M059J (cell line): Measurements from ENCODE around the gene SPACA5. TPM values are rescaled to one million over a fixed set of nuclear protein-coding genes. Genes with fewer than 3 reads are reported as not detected.
"Not testable (repeated sequence)": the region's sequence is repeated elsewhere in the genome, so short reads cannot be mapped to it uniquely, and the experiment has no call there.

Experiments
- DNase-seq: peaks from one replicate; pipeline ENCODE4 v3.0.0-alpha.2; 2012; ENCODE audit warnings: low read depth
- total RNA-seq: library from RNA; depleted of rRNA; stranded (reverse); fragments of >200 nt; shearing (Covaris generic); gene quantifications from 2 replicates; pipeline ENCODE4 v1.2.3, GENCODE V29; 2014; rRNA removed

SPACA5 gene
- not detected in 2 replicates for total RNA-seq

DNA sequence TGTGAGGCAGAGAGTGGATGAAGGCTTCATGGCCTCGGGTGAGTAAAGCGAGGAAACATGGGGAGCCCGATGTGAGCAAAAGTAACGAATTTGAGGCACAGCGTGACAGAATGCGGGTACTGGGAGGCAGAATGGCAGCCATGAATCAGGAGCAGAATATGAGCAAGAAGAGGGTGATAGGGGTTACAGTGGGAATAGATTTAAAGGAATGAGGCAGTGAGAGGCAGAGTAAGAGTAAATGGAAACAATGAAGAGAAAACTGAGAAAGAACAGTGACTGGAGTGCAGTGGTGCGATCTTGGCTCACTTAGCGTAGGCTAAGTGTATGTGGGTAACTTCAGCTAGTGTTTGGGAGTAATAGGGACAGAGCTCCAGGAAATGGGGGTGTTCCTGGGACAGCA is at the start of gene SPACA5:
SPACA5 (plus strand) TSS at position 301 of the 400 bp plus-strand sequence. CDS start 815 bp downstream, outside the sequence.
- not testable (repeated sequence) for DNase-seq

DNA sequence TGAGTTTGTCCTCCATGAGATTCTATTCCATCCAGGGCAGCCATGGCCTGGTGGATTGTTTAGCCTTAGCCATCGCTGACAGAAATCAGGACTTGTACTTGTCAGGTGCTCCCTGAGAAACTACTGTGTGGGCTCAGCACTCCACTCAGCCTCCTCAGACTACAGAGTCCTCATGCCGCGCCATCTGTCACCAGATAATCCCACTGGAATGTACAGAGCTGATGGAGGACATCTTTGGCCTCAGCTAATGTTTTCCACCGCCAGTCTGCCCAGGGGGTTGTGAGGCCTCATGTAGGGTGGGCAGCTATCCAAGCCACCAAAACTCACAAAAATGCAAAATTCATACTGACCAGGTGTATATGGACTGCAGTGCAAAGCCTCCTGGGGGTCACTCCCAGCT is 48.6 kb upstream of the SPACA5 start:
- peak; percentile 6 for DNase-seq

DNA sequence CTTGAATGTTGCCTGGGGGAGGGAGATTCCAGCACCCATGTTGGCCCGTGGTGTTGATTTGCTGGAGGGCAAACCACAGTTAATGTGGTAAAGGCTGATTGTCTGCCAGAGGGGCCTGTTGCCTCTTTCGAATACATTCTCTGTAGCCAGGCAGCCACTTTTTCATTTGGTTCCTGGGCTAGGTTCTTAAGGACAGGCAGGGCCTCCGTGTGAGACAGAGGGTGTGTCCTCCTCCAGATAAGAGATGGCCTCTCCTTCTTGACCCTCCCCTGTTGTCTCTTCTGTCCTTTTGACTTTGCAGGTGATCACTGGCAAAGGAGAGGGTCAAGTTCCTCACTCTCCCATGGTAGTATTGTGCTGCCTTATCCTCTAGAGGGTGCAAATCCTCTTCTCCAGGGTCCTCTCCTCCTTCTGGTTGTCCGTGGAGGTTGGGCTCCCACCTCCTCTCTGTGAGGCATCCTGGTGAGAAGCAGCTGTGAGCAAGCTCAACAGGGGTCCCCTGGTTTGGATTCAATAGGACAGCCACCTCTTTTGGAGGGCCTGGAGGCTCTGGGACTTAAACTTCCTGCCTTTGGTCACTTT is 47.9 kb upstream of the SPACA5 start:
- DNase-seq: peak; percentile 19

DNA sequence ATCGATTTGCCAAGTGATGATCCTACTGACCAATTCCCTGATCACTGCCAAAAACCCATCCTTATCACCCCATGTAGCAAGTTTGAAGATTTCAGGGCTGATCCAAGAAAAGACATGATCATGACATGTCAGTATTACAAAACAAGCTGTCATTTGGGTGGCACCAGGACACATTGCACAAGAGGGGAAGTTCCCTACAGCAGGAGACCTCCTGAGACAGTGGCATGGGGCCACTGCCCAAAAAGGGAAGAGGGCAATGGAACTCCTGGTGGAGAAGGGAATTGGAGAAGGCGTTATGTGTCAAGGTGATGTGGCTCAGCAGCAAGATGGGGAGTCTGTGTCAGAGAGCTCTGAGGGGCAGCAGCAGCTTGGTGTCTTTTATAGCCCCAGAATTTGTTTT is 46.4 kb upstream of the SPACA5 start:
- no peak for DNase-seq

DNA sequence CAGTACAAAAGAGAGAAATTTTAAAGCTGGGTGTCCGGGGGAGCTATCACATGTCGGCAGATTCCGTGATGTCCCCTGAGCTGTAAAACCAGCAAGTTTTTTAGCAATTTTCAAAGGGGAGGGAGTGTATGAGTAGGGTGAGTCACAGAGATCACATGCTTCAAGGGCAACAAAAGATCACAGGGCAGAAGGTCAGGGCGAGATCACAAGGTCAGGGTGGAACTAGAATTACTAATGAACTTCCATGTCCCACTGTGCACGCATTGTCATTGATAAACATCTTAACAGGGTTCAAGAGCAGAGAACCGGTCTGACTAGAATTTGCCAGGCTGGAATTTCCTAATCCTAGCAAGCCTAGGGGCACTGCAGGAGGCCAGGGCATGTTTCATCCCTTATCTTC is 45.0 kb upstream of the SPACA5 start:
- DNase-seq: not testable (repeated sequence)

DNA sequence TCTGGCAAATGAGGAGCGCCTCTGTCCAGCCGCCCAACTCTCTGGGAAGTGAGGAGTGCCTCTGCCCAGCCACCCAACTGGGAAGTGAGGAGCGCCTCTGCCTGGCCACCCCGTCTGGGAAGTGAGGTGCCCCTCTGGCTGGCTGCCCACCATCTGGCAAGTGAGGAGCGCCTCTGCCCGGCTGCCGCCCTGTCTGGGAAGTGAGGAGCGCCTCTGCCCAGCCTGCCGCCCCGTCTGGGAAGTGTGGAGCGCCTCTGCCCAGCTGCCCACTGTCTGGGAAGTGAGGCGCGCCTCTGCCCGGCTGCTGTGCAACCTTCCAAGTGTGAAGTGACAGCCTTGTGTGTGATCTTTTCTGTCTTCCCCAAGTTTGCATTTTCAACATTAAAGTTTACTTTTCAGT is 41.3 kb upstream of the SPACA5 start:
- DNase-seq: not testable (repeated sequence)

DNA sequence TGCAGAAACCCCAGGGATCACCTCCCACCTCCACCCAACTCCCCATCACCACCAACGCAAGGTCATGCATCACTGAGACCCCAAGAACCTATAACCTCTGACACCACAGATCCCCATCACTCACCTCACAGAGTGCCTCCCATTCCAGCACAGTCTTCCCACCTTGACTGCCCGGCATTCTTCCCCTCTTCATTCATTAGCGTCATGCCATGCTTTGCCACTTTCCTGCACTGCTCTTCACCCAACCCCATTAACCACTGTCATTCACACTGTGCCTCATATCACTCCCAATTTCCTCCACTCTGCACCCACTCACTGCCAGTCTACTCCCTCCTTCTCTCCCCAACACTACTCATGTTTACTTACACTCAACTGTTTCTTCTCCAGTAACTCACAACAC is 33.6 kb upstream of the SPACA5 start:
- no peak for DNase-seq

DNA sequence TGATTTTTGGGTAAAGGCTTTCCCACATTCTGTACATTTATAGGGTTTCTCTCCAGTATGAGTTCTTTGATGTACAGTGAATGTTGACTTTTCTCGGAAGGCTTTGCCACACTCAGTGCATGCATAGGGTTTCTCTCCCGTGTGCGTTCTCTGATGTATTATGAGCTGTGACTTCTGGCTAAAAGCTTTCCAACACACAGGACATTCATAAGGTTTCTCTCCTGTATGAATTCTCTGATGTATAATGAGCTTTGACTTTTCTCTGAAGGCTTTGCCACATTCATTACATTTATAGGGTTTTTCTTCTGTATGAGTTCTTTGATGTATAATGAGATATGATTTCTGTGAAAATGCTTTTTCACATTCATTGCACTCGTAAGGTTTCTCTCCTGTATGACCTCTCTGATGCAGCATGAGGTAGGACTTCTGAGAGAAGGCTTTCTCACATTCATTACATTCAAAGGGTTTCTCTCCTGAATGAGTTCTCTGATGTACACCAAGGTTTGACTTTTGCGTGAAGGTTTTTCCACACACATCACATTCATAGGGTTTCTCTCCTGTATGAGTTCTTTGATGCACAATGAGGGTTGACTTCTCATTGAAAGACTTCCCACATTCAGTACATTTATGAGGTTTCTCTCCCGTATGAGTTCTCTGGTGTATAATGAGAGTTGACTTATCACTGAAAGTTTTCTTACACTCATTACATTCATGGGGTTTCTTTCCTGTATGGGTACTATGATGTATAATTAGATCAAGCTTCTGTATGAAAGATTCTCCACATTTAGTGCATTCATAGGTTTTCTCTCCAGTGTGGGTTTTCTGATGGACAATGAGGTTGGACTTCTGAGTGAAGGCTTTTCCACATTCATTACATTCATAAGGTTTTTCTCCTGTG is 30.3 kb upstream of the SPACA5 start:
- no peak for DNase-seq

DNA sequence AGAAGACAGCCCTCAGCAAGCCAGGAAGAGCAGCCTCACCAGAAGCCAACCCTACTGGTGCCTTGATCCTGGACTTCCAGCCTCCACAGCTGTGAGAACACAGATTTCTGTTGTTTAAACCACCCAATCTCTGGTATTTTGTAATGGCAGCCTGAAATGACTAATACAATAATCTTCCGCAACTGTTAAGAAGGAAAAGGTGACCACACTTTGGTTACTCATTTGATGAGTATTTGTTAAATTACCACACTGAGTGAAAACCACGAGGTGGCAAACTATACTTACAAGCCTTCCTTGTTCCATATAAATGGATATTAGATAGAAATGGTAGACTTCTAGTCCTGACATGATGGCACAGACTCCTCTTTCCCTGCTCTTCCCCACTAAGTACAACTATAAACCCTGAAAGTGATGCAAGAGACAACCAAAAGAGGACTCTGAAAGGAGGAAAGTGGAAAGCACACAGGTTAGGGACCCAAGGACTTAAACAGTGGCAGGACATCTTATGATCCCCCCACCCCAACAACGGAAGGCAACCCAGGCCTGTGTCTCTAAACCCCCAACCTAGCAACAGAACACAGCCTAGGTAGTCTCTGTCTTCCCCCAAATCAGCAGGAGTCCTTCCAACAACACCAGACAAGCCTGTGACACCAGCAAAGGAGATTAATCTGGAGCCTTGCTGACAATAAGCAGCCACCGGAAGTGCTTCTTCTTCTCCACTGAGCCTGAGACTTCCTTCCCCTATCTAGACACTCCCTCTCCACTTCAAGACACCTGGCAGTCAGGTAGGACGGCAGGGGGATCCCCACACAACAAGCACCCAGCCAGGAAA is 15.3 kb upstream of the SPACA5 start:
- DNase-seq: peak; percentile 86

DNA sequence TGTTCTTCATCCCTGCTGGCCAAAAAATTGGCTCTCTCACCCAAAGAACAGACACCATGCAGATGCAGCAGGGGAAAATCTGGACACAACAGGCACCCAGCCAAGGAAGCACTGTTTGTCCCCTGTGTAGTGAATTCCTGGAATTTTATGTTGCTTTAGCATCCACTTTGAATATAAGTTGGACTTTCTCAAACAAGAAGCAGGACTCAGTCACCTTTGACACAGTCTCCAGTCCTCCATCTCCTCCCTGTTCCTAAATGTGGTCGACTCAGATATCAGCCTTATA is 14.8 kb upstream of the SPACA5 start:
- DNase-seq: peak; percentile 48

DNA sequence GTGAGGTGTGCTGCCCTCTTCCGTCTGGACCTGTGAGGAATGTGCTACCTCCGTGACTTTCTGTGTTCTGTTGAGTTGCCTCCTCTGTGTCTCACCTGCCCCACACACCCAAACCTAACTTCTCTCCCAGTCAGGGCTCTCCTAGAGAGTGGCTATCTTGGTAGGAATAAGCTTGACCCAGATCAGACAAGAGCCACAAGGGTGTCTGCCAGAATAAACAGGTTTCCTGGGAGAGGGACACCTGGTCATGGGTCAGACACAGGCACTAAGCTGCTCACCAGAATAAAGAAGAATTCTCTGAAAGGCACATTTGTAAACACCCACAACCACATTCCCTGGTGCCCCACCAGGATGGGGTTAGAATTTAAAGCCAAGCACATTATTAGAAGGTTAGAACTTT is 14.1 kb upstream of the SPACA5 start:
- DNase-seq: no peak

DNA sequence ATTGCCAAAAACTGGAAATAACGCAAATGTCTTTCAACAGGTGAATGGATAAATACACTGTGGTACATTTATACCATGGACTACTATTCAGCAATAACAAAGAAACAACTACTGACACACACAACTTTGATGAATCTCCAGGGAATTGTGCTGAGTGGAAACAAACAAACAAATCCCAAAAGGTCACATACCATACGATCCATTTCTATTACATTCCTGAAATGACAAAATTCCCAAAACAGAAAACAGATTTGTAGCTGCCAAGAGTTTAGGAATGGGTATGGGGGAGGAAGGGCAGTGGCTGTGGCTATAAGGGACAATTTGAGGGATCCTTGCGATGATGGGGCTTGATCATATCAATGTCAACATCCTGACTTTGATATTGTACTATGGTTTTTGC is 5.5 kb upstream of the SPACA5 start:
- DNase-seq: no peak

DNA sequence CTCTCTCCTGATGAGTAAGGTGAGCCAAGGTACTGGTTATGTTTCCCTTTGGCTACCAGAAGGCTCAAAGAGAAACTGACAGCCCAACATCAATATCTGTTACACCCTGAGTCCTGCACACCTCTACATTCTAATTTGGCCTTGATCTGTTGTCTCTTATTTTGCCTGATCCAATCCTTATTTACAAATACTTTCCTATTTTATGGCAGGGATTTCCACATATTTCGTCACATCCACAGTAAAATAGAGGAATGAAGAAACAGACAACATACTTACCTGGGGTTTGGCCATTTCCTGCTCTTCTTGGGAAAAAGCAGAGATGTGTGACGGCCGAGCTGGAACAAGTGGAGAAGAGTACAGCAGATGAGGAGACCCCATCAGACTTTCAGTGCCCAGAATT is 4.5 kb upstream of the SPACA5 start:
- no peak for DNase-seq

DNA sequence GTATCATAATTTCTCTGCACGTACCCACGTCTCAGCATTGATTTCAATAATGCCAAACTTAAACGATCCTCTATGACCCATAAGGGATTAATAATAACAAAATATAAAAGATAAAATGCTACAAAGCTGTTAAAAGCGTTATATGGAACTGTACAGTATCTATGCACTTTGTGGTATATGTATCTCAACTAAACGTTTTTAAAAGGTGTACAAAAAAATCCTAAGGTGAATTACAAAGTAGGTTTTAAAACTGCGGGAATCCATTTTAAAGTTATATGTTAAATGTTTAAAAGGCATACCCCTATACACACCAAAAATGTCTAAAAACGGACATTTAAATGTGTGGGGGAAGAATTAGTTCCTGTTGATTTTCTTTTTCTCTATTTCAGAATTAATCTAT is 3.9 kb upstream of the SPACA5 start:
- DNase-seq: no peak

DNA sequence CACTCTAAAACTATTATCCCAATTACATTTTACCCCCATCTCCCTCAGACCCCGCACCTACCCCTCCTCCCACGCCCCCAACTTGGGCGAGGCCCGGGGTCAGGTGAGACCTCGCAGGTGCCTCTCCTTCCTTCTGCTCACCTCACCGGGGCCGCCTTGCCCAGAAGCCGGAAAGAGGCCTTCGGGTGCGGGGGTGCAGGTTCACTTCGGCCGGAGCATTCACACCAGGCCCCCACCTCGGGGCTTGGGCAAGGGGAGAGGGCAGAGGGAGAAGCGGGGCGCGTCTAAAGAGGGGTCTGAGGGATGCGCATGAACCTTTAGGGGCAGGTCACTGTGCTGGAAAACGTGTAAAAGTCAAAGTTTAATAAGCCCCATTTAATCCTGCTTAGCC is 3.4 kb upstream of the SPACA5 start:
- DNase-seq: no peak

DNA sequence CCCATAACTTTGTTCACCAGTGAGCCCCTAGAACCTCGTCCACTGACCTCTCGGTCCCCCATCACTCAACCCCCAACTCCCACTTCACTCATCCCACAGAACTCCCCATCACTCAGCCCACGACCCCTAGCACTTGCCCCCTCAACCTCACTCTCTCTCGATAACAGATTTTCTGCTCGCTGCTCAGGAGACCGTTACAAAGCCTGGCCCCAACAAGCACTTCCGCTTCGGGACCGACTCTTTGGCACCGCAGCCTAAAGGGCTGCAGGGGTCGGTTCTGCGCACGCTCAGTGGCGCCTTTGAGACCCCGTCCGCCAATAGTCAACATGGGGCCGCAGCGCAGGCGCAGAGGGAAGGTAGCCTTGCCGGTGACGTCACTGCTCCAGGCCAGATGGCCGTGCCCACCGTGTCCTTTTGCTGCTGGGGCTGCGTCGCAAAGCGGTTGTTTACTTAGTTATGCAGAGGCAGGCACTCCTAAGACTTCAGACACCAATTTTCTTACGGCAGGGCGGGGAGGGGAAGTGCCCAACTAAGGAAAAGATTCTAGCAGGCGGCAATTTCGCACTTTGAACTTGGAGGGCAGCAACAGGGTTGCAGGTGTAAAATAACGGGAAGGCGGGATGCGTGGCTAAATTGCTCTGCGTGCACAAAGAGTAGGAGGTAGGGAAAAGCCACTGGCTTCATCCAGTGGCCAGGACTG is 2.9 kb upstream of the SPACA5 start, which contains the start of gene ZNF182:
ZNF182 (minus strand) TSS at position 232 of the 700 bp plus-strand sequence. CDS start 1,380 bp downstream, outside the sequence.
- peak; percentile 92 for DNase-seq

DNA sequence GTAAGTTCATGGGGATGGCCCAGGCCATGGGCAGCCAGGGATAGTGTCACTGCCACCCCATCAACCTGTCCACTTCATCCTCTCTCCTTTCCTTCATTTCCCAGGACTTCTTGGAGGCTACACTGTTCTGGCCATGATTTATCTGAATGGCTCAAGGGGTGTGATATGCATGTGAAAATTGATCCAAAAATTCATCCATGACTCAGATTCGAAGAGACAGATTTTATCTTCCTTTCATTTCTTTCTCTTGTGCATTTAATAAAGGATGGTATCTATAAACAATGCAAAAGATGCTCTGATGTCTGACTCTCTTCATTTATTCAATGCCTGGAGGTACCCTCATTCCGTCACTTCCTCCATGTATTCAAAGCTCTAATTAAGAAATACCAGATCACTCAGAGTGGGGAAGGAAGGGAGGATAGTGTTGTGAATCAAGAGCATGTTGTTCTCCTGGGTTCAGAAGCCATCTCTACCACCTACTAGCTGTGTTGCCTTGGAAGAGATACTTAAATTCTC is 2.7 kb downstream of the SPACA5 start:
- not testable (repeated sequence) for DNase-seq

DNA sequence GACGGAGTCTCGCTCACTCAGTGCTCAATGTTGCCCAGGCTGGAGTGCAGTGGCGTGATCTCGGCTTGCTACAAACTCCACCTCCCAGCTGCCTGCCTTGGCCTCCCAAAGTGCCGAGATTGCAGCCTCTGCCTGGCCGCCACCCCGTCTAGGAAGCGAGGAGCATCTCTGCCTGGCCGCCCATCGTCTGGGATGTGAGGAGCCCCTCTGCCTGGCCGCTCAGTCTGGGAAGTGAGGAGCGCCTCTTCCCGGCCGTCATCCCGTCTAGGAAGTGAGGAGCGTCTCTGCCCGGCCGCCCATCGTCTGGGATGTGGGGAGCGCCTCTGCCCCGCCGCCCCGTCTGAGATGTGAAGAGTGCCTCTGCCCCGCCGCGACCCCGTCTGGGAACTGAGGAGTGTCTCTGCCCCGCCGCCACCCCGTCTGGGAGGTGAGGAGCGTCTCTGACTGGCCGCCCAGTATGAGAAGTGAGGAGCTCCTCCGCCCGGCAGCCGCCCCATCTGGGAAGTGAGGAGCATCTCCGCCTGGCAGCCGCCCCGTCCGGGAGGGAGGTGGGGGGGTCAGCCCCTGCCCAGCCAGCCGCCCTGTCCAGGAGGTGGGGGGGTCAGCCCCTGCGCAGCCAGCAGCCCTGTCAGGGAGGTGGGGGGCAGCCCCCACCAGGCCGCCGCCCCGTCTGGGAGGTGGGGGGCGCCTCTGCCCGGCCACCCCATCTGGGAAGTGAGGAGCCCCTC is 10.0 kb downstream of the SPACA5 start:
- DNase-seq: not testable (repeated sequence)

DNA sequence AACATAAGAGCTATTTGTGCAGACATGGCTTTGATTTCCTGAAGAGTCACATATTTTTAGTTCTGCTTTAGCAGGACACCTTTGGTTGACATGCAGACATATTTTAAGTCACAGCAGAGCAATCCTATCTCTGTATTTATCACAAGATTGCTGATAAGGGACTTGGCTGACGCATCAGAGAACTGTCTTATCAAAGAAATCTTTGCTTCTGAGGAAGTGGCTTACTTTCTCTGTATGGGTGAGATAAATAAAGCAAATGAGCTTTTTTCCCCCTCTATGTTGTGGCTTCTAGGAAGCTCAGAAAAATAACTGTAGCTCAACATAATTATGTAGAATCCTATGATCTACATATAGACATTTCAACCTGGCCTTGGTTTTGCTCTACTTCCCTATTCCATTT is 13.1 kb downstream of the SPACA5 start:
- DNase-seq: not testable (repeated sequence)

DNA sequence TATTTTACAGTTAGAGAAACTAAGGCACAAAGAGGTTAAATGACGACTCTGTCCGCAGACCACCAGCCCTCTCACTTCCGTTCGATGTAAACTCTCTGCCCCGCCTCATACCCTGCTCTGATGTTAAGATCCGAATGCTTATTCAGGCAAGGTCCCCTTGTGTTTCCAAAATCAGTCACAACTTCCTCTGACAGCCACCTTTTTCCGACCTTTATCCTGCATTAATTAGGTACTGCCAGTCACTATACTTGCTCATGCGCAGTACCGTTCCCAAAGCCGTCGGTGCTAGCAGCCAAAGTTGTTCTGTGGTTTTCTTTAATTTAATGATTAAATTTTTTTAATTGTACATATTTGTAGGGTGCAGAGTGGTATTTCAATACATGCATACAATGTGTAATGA is 13.7 kb downstream of the SPACA5 start:
- not testable (repeated sequence) for DNase-seq
